Stimulated activated CD8-positive, alpha-beta memory T cell treated with anti-CD3 and anti-CD28 coated beads, Interleukin-7, amount 100 ng/mL, for 4 hours (primary cell): ENCODE measurements around the gene MEIG1.
"Not testable (repeated sequence)": the region's sequence is repeated elsewhere in the genome, so short reads cannot be mapped to it uniquely, and the experiment has no call there.

Experiments
- DNase-seq, 2 donors: peaks; one replicate each; pipeline ENCODE4 v3.0.0-alpha.2; 2020; ENCODE audit warnings: low read depth in 2 of 2

MEIG1 gene

DNA sequence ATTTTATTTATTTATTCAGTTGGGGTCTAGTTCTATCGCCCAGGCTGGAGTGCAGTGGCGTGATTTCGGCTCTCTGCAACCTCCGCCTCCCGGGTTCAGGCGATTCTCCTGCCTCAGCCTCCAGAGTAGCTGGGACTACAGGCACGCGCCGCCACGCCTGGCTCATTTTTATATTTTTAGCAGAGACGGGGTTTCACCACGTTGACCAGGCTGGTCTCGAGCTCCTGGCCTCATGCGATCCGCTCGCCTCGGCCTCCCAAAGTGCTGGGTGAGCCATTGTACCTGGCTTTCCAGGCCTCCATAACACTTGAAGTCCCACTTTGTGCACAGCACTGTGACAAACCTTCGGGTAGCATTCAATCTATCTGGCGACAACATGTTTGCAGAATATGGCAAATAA lies 4.3 kb upstream of the MEIG1 start:
- no peak for DNase-seq

- DNase-seq = no peak
Measured at GRCh38 chr10:14958872-14959220, 342 bp upstream of the MEIG1 start.

DNA sequence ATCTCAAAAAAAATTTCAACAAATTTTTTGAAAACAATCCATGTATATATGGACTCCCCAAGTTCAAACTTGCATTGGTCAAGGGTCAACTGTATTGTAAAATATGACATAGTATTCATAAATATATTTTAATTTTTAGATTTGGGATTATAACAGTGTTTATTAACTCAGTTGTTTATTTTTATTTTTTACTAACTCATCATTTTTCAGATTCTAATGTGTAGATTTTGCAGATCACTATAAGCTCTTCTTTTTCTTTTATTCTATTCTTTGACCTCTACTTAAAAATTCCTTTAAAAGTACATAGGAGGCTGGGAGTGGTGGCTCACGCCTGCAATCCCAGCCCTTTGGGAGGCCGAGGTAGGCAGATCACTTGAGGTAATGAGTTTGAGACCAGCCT lies 8.7 kb downstream of the MEIG1 start:
- no peak for DNase-seq

GRCh38 chr10:14971867-14972448 lies 12.8 kb downstream of the MEIG1 start:
- DNase-seq = peak in 1 of 2 donors; percentile 20

DNA sequence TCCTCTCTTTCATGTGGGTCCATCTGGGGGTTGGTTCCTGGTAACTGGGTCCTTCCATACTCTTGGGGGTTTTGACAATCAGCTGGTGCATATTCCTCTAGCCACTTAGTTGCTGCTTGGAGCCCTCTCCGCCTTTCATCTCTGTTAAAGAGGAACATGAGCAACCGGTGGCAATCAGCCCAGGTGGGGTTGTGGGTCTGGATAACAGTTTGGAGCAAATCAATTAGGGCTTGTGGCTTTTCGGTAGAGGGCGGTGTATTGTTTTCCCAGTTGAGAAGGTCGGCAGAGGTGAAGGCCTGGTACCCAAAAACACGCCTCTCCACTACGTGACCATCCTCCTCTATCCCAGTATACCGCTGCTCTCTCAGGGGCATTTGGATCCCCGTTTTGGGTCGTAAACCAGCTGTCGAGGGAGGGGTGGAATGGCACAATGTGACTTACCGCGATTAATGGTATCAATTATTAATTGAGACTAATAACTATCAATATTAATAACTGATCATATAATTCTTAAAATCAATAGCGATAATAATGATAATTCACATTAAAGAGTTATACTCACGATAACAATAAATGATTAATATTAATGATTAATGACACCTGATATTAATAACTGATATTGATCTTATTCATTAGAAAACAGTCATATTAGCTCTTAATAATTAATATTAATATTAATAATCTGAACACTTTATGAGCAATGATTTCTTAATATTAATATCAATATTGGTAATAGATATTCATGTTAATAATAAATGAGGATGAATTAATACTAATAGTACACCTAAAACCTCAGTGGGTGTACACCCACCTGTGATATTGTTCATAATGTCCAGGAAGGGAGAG lies 15.2 kb downstream of the MEIG1 start:
- DNase-seq = not testable (repeated sequence)

GRCh38 chr10:14975672-14976273 lies 16.6 kb downstream of the MEIG1 start:
- DNase-seq = no peak

DNA sequence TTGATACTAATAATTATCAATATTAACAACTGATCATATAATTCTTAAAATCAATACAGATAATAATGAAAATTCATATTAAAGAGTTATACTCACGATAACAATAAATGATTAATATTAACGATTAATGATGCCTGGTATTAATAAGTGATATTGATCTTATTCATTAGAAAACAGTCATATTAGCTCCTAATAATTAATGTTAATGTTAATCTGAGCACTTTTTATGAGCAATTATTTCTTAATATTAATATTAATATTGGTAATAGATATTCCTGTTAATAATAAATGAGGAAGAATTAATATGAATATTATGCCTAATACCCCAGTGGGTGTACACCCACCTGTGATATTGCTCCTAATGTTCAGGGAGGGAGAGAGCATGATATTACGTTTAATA lies 23.6 kb downstream of the MEIG1 start:
- DNase-seq = no peak

DNA sequence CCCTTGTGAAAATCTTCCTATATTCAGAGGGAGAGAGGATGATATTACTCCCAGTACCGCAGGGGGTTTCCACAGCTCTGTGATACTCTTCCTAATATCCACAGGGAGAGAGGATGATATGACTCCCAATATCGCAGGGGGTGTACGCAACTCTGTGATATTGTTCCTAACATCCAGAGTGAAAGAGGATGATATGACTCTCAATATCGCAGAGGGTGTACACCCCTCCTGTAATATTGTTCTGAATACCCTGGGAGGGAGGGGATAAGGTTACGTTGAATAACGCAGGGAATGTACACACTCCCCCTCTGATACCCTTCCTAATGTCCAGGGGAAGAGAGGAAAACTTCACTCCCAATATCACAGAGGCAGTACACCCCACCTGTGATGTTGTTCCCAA lies 30.4 kb downstream of the MEIG1 start:
- not testable (repeated sequence) for DNase-seq

DNA sequence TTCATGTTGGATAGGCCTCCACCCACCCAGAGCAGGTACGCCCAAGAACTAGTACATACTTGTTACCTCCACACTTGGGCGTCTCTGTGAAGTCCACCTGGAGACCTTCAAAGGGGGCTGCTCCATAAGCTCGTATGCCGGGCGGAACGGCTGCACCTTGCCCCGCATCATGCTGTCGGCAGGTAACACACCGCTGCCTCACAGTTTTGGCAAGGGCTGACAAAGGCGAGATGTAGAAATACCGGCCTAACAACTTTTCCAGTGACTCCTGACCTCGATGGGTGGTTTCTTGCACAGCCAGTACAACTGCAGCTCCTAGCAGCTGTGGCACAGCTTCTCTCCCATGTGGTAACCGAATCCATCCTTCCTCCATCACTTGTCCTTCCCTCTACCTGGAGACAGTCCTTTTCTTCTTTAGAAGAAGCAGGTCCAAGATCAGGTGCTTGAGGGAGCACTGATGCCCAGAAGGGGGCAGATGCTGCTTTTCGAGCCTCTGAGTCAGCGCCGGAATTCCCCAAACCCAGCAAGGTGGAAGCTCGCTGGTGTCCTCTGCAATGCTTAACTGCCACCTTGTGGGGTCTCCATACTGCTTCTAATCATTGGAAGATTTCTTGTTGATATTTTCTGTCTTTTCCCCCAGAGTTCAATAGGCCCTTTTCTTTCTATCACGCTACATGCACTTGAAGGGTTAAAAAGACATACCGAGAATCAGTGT lies 32.0 kb downstream of the MEIG1 start:
- DNase-seq = peak; percentile 25 to 47

GRCh38 chr10:14992336-14992735 lies 33.1 kb downstream of the MEIG1 start:
- not testable (repeated sequence) for DNase-seq

- not testable (repeated sequence) for DNase-seq
Measured at GRCh38 chr10:14993500-14994455, 34.6 kb downstream of the MEIG1 start.

DNA sequence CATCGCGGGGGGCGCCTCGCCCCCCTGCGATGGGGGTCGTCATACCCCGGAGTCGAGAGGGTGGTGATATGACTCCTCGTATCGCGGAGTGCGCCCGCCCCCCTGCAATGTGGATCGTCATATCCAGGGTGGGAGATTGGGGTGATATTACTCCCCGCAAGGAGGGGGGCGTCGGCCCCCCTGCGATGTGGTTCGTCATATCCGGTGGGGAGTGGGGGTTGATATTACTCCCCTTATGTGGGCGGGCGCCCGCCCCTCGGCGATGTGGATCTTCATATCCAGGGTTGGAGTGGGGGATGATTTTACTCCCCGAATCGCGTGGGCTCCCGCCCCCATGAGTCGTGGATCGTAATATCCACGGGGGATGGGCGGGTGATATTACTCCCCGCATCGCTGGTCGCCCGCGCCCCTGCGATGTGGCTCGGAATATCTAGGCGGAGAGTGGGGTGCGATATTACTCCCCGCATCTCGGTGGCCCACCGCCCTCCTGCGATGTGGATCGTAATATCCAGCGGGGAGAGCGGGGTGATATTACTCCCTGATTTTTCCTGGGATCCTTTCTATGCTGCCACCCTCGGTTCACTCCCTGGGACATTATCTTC lies 36.9 kb downstream of the MEIG1 start:
- no peak for DNase-seq

- DNase-seq = not testable (repeated sequence)
Measured at GRCh38 chr10:15013530-15013929, 54.3 kb downstream of the MEIG1 start.

- no peak for DNase-seq
Measured at GRCh38 chr10:15015451-15015850, 56.3 kb downstream of the MEIG1 start.

DNA sequence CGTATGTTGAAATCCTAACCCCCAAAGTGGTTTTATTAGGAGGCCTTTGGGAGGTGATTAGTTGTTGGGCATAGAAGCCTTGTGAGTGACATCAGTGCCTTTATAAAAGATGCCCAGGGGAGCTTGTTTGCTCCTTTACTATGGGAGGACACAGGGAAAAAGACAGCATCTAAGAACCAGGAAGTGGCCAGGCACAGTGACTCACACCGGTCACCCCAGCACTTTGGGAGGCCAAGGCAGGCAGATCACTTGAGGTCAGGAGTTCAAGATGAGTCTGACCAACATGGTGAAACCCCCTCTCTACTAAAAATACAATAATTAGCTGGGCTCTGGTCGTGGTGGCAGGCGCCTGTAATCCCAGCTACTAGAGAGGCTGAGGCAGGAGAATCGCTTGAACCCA lies 61.8 kb downstream of the MEIG1 start:
- DNase-seq = not testable (repeated sequence)
